K562 (cell line): Measurements from ENCODE around the gene CPSF2. TPM values are rescaled to one million over a fixed set of nuclear protein-coding genes. Genes with fewer than 3 reads are reported as not detected.

Experiments
- CBX2 ChIP-seq: fragments of 200-600 bp; sonication (generic); IDR thresholded peaks from one replicate; pipeline ENCODE4 v1.6.1; 2012; ENCODE audit warnings: mild to moderate bottlenecking, low read length, inconsistent platforms; ENCODE audit not compliant: insufficient read depth, poor library complexity, severe bottlenecking
- HMG20A ChIP-seq: fragments of 450-650 bp; formaldehyde crosslinking; conservative IDR thresholded peaks from 2 replicates; pipeline ENCODE4 v1.4.0; 2020; ENCODE audit warnings: mild to moderate bottlenecking, mixed read lengths
- MEIS2 ChIP-seq: fragments of 450-650 bp; IDR thresholded peaks from 2 replicates; pipeline ENCODE4 v1.6.1; 2014; ENCODE audit warnings: mild to moderate bottlenecking; ENCODE audit not compliant: partially characterized antibody
- SMAD2 ChIP-seq: fragments of 150-350 bp; IDR thresholded peaks from 2 replicates; pipeline ENCODE4 v1.6.1; 2014; ENCODE audit warnings: low read depth, mild to moderate bottlenecking, low read length
- ZNF175 ChIP-seq: fragments of 200-800 bp; sonication (Bioruptor generic); IDR thresholded peaks from 2 replicates; pipeline ENCODE4 v1.6.1; 2016; ENCODE audit warnings: low read depth, mild to moderate bottlenecking, missing genetic modification characterization, missing compliant biosample characterization
- ZNF274 ChIP-seq: IDR thresholded peaks from 2 replicates; pipeline ENCODE4 v1.6.1; 2011; ENCODE audit warnings: low read depth, mild to moderate bottlenecking, low read length, moderate library complexity, borderline replicate concordance
- ZNF79 ChIP-seq: fragments of 250-450 bp; sonication (Bioruptor Pico); IDR thresholded peaks from 2 replicates; pipeline ENCODE4 v1.4.0; 2020; ENCODE audit warnings: low read depth, mild to moderate bottlenecking, moderate library complexity
- polyA plus RNA-seq, 8 experiments: library from polyadenylated mRNA; depleted of rRNA in 4 of 8; stranded (reverse) in 5 of 8; unstranded in 3 of 8; fragments of >200 nt; fragmentation: Nextera tagmentation in 2 of 8; fragmentation: Illumina TruSeq in 1 of 8; extraction: Ambion mirVana in 2 of 8; extraction: Trizol in 1 of 8; gene quantifications; 2 replicates each; pipeline versions ENCODE4 v1.2.1 to v1.2.3, GENCODE V29; 2011 to 2014; ENCODE audit warnings: inconsistent platforms in 1 of 8, missing spikeins in 1 of 8
- total RNA-seq, 7 experiments: library from RNA; depleted of rRNA in 6 of 7; stranded (reverse); fragments of >200 nt in 6 of 7; fragmentation: Illumina TruSeq in 2 of 7; extraction: Trizol in 2 of 7; gene quantifications; 2 replicates each; pipeline versions ENCODE4 v1.2.1 to v1.2.3, GENCODE V29; 2011 to 2021; ENCODE audit warnings: low replicate concordance in 1 of 7
- TF ChIP-seq, protein P1 (sequence below): fragments of 200-800 bp; sonication (Bioruptor generic); IDR thresholded peaks from 2 replicates; pipeline ENCODE4 v1.6.1; 2016; ENCODE audit warnings: missing genetic modification characterization, missing compliant biosample characterization
- TF ChIP-seq, protein P2 (sequence below): fragments of 450-650 bp; formaldehyde crosslinking; IDR thresholded peaks from 2 replicates; pipeline ENCODE4 v1.4.0; 2020; ENCODE audit warnings: mild to moderate bottlenecking, mixed read lengths
- TF ChIP-seq, protein P3 (sequence below): fragments of 250-450 bp; sonication (Bioruptor Pico); IDR thresholded peaks from 2 replicates; pipeline ENCODE4 v1.5.0; 2020; ENCODE audit warnings: mild to moderate bottlenecking
- TF ChIP-seq, protein P4 (sequence below): fragments of 450-650 bp; IDR thresholded peaks from 2 replicates; pipeline ENCODE4 v1.6.1; 2017; ENCODE audit warnings: antibody characterized with exemption, mild to moderate bottlenecking

The CPSF2 gene
- total and polyA plus RNA-seq, 9 of the 15 experiments (the other 6 are each of a cell fraction or from before 2014, with no cell fraction given): 20.8 to 71.3 (median 49.0) TPM

DNA sequence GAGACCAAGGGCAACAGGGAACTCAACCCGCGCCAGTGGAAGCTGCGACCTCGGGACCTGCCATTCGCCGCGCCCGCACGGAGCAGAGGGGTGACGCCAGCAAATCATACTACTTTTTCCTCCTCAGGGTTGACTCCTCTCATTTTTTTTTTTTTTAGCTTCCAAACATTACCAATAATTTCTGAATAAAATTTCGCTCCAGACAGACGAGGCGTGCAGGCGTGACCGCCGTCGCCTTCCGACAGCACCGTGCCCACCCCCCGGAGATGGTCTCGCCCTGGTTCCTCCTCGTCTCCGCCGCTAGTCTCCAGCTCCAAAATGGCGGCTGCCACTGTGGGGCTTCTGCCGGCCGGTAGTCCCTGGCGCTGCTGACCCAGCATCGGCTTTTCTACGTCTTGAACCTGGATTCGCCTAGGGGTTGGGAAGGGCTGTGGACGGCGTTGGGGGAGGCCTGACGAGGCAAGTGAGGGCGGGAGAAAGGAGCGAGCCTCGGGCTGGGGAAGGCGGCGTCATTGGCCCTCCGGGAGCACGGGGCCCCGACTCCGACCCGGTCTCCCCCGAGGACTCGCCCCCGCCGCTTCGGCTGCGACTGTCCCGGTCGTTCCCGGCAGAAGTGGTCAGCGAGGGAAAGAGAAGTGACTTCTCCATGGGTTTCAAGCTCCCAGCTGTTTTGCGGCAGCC, at the start of gene CPSF2, which contains the start of gene NDUFB1 (continued):
- TF ChIP-seq, protein P1, sequence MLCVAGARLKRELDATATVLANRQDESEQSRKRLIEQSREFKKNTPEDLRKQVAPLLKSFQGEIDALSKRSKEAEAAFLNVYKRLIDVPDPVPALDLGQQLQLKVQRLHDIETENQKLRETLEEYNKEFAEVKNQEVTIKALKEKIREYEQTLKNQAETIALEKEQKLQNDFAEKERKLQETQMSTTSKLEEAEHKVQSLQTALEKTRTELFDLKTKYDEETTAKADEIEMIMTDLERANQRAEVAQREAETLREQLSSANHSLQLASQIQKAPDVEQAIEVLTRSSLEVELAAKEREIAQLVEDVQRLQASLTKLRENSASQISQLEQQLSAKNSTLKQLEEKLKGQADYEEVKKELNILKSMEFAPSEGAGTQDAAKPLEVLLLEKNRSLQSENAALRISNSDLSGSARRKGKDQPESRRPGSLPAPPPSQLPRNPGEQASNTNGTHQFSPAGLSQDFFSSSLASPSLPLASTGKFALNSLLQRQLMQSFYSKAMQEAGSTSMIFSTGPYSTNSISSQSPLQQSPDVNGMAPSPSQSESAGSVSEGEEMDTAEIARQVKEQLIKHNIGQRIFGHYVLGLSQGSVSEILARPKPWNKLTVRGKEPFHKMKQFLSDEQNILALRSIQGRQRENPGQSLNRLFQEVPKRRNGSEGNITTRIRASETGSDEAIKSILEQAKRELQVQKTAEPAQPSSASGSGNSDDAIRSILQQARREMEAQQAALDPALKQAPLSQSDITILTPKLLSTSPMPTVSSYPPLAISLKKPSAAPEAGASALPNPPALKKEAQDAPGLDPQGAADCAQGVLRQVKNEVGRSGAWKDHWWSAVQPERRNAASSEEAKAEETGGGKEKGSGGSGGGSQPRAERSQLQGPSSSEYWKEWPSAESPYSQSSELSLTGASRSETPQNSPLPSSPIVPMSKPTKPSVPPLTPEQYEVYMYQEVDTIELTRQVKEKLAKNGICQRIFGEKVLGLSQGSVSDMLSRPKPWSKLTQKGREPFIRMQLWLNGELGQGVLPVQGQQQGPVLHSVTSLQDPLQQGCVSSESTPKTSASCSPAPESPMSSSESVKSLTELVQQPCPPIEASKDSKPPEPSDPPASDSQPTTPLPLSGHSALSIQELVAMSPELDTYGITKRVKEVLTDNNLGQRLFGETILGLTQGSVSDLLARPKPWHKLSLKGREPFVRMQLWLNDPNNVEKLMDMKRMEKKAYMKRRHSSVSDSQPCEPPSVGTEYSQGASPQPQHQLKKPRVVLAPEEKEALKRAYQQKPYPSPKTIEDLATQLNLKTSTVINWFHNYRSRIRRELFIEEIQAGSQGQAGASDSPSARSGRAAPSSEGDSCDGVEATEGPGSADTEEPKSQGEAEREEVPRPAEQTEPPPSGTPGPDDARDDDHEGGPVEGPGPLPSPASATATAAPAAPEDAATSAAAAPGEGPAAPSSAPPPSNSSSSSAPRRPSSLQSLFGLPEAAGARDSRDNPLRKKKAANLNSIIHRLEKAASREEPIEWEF: no peak
- TF ChIP-seq ZNF79: no peak
- no peak for TF ChIP-seq MEIS2
- TF ChIP-seq, protein P2, sequence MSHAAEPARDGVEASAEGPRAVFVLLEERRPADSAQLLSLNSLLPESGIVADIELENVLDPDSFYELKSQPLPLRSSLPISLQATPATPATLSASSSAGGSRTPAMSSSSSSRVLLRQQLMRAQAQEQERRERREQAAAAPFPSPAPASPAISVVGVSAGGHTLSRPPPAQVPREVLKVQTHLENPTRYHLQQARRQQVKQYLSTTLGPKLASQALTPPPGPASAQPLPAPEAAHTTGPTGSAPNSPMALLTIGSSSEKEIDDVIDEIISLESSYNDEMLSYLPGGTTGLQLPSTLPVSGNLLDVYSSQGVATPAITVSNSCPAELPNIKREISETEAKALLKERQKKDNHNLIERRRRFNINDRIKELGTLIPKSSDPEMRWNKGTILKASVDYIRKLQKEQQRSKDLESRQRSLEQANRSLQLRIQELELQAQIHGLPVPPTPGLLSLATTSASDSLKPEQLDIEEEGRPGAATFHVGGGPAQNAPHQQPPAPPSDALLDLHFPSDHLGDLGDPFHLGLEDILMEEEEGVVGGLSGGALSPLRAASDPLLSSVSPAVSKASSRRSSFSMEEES (CRISPR knock-in tag): no peak
- TF ChIP-seq CBX2: no peak
- no peak for TF ChIP-seq ZNF274
- TF ChIP-seq, protein P3, sequence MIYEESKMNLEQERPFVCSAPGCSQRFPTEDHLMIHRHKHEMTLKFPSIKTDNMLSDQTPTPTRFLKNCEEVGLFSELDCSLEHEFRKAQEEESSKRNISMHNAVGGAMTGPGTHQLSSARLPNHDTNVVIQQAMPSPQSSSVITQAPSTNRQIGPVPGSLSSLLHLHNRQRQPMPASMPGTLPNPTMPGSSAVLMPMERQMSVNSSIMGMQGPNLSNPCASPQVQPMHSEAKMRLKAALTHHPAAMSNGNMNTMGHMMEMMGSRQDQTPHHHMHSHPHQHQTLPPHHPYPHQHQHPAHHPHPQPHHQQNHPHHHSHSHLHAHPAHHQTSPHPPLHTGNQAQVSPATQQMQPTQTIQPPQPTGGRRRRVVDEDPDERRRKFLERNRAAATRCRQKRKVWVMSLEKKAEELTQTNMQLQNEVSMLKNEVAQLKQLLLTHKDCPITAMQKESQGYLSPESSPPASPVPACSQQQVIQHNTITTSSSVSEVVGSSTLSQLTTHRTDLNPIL (CRISPR knock-in tag): no peak
- no peak for TF ChIP-seq SMAD2
- TF ChIP-seq ZNF175 (CRISPR knock-in tag): no peak
- TF ChIP-seq, protein P4, sequence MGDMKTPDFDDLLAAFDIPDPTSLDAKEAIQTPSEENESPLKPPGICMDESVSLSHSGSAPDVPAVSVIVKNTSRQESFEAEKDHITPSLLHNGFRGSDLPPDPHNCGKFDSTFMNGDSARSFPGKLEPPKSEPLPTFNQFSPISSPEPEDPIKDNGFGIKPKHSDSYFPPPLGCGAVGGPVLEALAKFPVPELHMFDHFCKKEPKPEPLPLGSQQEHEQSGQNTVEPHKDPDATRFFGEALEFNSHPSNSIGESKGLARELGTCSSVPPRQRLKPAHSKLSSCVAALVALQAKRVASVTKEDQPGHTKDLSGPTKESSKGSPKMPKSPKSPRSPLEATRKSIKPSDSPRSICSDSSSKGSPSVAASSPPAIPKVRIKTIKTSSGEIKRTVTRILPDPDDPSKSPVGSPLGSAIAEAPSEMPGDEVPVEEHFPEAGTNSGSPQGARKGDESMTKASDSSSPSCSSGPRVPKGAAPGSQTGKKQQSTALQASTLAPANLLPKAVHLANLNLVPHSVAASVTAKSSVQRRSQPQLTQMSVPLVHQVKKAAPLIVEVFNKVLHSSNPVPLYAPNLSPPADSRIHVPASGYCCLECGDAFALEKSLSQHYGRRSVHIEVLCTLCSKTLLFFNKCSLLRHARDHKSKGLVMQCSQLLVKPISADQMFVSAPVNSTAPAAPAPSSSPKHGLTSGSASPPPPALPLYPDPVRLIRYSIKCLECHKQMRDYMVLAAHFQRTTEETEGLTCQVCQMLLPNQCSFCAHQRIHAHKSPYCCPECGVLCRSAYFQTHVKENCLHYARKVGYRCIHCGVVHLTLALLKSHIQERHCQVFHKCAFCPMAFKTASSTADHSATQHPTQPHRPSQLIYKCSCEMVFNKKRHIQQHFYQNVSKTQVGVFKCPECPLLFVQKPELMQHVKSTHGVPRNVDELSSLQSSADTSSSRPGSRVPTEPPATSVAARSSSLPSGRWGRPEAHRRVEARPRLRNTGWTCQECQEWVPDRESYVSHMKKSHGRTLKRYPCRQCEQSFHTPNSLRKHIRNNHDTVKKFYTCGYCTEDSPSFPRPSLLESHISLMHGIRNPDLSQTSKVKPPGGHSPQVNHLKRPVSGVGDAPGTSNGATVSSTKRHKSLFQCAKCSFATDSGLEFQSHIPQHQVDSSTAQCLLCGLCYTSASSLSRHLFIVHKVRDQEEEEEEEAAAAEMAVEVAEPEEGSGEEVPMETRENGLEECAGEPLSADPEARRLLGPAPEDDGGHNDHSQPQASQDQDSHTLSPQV: no peak
- no peak for TF ChIP-seq HMG20A (CRISPR knock-in tag)
